GM12874 (cell line): ENCODE results near the gene RPL21.

Source experiments
- TF ChIP-seq, protein P1 (sequence below): IDR thresholded peaks from 2 replicates; pipeline ENCODE4 v1.5.1; 2011; ENCODE audit warnings: low read depth, mild to moderate bottlenecking, control low read depth, low read length, moderate library complexity; ENCODE audit not compliant: insufficient read depth

The RPL21 gene

GRCh38 chr13:27295096-27295495 lies 43.7 kb downstream of the RPL21 start:
- TF ChIP-seq, protein P1, sequence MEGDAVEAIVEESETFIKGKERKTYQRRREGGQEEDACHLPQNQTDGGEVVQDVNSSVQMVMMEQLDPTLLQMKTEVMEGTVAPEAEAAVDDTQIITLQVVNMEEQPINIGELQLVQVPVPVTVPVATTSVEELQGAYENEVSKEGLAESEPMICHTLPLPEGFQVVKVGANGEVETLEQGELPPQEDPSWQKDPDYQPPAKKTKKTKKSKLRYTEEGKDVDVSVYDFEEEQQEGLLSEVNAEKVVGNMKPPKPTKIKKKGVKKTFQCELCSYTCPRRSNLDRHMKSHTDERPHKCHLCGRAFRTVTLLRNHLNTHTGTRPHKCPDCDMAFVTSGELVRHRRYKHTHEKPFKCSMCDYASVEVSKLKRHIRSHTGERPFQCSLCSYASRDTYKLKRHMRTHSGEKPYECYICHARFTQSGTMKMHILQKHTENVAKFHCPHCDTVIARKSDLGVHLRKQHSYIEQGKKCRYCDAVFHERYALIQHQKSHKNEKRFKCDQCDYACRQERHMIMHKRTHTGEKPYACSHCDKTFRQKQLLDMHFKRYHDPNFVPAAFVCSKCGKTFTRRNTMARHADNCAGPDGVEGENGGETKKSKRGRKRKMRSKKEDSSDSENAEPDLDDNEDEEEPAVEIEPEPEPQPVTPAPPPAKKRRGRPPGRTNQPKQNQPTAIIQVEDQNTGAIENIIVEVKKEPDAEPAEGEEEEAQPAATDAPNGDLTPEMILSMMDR: no peak

GRCh38 chr13:27295660-27296059 lies 44.3 kb downstream of the RPL21 start:
- TF ChIP-seq, protein P1: no peak

DNA sequence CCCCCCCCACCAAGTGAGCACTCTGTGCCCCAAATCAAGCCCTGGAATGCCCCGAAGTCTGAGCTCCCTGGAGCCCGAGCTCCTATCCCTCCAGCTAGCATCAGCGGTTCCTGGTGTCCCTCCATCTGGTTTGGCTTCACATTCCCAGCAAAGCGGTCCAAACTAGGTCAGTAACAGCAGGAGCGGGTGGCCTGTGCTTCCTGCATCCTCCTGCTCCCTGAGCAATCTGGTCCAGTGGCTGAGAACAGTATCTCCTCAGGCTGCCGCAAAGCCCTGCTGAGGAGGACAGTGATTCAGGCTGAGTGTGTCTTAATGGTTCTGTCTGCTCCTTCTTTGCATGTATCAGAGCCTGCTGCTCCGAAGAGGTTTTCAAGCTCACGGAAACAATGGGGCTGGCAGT lies 45.1 kb downstream of the RPL21 start:
- TF ChIP-seq, protein P1: no peak

DNA sequence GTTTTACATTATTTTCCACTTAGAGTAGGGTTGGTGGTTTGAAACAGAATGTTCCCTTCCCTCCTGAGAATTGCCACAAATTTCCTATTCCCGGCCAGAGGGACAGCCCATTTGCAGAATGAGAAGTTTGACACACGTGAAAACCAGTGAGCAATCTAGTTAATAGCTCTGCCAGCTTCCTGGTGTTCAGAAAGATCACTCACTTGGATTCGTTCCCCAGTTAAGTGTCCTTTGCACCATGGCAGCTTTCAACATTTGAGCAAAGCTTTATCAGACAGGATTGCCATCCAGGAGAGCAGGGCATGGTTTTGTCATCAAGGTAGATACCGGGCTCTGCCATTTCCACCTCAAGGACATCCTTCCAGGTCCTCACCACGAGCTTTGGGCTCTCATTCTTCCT lies 47.5 kb downstream of the RPL21 start:
- TF ChIP-seq, protein P1: no peak

DNA sequence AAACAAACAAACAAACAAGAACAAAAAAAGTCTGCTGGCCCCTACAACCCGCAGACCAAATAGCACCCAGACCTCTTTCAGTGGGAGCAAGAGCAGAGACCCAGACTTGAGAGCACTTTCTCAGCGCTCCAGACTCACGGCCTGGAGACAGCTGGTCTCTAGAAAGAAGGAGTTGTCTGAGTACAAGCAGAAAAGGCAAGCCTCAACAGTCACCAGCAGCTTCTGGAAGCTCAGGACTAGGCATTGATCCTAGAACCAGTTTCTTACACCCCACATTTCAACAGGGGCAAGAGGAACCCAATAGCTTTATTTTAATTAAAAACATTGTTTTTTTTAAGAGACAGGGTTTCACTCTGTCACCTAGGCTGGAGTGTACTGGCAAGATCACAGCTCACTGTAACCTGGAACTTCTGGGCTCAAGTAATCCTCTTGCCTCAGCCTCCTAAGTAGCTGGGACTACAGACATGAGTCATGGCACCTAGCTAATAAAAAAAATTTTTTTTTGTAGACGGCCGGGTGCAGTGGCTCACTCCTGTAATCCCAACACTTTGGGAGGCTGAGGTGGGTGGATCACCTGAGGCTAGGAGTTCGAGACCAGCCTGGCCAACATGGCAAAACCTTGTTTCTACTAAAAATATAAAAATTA lies 49.7 kb downstream of the RPL21 start:
- TF ChIP-seq, protein P1: no peak

GRCh38 chr13:27302643-27303262 lies 51.4 kb downstream of the RPL21 start:
- TF ChIP-seq, protein P1: no peak

DNA sequence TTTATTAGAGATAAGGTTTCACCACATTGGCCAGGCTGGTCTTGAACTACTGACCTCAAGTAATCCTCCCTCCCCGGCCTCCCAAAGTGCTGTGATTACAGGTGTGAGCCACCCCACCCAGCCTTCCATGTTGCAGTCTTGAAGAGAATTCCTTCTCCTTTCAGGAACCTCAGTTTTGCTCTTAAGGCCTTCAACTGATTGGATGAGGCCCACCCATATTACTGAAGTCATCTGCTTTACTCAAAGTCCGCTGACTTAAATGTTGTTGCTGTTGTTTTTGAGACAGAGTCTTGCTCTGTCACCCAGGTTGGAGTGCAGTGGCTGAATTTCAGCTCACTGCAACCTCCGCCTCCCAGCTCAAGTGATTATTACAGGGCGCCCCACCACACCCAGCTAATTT lies 52.7 kb downstream of the RPL21 start:
- TF ChIP-seq, protein P1: no peak
